GM19240 (cell line): ENCODE results near the gene ACAN.

Experiments
- DNase-seq: peaks from one replicate; pipeline ENCODE4 v3.0.0; 2011; ENCODE audit warnings: low spot score; ENCODE audit not compliant: insufficient read length

The ACAN gene

DNA sequence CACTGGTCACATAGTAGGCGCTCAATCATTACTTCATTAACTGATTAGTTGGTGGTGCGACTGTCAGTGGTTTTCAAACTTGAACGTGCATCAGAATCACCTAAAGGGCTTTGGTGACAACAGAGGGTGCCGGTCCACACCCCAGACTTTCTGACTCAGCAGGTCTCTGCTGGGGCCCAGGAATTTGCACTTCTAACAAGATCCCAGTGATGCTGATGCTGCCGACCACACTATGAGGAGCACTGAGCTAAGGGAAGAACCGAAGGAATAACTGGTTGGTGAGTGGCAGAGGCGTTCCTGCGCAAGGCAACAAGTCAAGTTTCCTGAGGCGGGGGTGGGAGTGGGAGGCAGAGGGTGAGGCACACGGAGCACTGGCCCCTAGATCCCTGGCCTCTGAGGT is 73.3 kb downstream of the ACAN start:
- no peak for DNase-seq

DNA sequence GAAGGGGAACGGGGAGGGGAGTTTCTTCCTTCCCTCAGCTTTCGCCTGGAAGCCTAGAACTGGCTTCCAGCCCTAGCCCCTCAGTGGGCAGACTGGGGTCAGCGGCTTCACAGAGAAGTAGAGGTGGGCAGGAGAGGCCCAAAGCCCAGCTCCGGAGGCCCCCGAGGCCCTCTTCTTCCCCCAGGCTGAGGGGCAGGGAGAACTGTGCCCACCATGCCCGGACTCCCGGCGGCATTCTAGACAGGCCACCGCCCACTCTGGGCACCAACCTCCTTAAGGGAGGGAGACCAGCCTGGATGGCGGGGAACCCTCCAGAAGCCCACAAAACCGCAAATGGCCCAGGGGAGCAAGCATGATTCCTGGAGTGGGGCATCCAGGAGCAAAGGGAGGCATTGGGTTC is 74.2 kb downstream of the ACAN start:
- DNase-seq, result no peak

DNA sequence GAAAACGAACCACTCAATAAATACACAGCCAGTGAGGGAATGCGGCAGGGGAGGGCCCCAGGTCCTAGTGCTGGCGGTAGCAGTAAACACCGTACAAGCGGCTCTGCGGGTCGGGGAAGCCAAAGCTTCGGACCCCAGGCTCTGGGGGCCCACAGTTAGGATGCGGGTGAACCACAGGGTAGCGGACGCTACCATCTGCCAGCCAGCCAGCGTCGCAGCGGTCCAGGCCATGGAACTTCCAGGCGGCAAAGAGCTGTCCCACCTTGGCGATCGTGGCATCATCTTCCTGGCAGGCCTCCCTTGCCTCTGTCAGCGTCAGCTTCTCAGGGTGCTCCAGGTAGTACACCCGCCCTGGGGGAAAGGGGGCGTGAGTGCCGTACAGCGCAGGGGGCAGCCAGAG is 74.7 kb downstream of the ACAN start:
- DNase-seq, result no peak

DNA sequence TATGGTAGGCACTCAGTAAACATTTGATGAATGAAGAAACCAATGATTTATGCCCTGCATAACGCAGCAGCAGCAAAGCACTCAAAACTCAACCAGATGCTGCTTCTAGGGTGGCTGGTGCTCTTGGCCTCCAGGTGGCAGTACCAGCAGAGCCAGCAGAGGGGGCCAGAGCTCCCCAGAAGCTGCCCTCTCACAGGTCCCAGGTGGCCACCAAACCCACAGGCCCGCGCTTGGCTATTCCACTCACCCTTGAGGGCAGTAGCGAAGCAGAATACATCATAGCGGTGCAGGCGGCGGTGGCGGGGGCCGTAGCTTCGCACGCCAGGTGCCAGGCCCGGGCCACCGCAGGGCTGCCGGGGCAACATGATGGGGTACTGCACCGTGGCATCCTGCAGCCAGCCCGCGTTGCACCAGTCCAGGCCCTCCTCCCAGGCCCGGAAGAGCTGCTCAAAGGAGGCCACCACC is 75.5 kb downstream of the ACAN start:
- DNase-seq, result peak; percentile 67

DNA sequence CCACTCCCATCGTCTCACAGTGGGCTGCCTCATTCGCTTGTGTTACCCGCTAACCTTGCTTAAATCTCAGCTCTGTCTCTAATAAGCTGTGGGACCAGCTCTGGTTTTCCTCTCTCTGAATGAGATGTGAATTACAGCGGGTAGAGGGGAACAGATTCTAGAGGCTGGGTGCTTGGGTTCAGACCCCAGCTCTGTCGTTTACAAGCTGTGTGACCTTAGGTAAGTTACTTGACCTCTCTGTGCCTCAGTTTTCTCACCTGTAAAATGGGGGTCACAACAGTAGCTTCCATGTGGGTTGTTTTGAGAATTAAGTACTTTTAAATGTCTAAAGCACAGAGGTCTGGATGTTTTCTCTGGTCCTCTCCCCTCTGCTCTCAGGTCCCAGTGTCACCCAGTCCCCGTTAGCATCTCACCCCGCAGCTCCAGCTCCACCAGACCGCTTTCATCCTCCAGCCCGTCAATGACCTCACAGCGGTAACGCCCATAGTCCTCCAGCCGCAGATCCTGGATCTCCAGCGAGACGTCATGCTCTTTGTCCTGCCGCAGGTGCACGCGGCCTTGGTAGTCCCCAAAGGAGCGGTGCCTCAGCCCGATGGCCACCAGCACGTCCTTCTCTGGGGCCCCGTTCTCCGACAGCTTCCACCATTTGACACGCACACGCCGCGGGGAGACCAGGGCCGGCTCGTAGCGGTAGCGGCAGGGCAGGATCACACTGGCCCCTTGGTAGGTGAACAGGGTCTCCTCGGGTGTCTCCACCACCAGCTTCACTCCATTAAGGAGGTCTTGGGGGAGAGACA is 77.9 kb downstream of the ACAN start:
- no peak for DNase-seq

DNA sequence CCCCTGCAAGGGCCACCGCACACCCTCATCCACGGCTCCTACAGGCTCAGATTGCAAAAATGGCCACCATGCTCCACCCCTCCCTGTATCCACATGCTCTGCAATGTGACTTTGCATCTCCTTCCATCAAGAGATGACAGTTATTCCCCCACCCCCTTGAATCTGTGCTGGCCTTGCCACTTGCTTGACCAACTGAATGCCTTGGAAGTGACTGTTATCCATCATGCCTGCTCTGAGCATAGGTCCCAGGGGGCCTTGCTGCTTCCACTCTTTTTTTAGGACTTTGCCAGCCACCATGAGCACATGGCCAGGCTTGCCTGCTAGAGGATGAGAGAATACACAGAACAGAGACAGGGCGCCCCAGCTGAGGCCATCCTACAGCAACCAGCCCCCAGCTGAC is 78.5 kb downstream of the ACAN start:
- DNase-seq, result no peak

DNA sequence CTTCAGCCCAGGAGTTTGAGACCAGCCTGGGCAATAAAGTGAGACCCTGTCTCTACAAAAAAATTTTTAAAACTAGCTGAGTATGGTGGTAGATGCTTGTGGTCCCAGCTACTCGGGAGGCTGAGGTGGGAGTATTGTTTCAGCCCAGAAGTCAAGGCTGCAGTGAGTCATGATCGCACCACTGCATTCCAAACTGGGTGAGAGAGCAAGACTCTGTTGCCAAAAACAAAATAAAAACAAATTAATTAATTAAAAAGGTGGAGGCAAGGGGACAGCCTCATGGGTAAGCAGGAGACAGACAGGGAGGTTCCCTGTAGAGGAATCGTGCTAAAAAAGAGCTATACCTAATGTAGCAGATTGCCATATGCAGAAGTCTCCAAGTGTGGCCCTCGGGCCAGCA is 79.5 kb downstream of the ACAN start:
- DNase-seq, result no peak

DNA sequence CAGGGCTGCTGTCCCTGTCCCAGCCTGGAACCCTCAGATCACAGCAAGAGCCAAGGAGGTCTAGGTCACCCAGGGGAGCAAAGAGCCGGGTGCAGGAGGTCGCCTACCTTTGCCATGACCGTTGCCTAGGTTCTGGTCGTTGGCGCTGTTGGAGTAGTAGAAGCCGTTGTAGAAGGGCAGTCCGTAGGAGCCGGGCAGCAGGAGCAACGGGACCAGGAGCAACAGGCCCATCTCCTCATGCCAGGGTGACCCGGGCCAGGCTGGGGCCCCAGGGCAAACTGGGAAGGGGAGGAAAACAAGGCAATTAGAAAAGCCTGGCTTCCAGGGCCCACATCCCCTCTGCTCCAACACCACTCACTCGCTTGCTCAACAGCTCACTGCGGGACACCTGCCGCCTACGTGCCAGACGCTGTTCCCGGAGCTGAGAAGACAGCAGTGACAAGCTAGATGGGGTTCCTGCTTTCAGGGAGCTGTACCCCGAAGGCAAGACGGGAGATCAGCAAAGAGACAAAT is 83.9 kb downstream of the ACAN start:
- no peak for DNase-seq

DNA sequence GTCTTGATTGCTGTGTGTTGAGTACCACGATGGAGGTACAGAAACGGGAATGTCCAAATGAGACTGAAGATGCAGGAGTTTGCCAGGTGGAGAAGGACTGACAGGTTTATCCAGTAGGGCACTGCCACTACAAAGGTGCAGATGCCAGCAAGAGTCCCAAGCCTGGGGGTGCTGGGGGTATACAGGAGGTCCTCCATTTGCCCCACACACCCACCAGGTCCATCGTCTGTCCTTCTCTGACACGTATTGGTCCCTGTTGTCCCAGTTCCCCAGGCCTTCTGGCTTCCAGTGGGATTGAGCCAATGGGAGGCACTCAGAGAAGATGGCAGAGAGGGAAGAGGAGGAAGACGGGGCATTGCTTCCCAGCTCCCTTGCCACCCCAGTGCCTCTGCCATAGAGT is 85.5 kb downstream of the ACAN start:
- no peak for DNase-seq

DNA sequence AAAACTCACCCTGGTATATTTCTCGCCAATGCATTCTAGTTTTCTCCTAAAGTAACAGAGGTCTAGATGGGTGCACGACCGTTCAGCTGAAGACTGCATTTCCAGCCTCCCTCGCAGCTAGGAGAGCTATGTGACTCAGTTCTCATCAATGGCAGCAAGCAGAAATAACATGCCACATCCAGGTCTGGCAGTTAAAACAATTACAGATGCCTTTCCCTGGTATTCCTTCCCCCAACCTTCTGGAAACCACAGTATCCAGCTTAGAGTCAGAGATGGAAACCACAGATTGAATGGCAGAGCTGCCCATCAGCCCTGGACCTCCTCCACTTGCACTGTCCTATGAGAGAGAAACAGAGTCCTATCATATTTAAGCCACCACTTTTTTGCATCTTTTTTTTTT is 87.3 kb downstream of the ACAN start:
- no peak for DNase-seq

DNA sequence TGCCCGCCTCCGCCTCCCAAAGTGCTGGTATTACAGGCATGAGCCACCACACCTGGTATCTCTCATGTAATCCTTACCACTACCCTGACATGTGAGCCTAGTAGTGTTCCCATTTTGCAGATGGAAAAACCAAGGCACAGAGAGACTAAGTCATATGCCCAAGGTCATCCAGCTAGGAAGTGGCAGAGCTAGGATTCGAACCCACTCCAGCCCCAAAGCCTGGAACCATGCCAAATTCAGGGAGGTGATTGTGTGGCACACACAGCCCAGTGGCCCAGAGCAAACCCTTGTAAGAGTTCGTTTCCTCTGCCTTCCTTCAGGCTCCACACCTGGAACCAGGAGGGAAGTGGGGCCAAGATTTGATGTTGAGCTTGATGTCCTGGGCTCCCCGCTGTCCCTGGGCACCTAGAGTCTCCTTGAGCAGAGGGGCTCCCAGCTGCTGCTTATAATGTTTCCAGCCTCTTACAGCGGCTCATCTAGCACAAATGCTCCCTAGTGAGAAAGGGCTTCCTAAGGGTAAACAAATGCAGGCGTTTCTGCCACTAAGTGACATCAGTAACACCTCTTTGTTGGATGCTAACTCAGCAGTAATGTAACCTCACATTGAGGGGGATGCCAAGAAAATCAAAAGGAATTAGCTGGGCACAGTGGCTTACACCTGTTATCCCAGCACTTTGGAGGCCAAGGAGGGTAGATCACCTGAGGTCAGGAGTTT is 88.5 kb downstream of the ACAN start:
- no peak for DNase-seq

DNA sequence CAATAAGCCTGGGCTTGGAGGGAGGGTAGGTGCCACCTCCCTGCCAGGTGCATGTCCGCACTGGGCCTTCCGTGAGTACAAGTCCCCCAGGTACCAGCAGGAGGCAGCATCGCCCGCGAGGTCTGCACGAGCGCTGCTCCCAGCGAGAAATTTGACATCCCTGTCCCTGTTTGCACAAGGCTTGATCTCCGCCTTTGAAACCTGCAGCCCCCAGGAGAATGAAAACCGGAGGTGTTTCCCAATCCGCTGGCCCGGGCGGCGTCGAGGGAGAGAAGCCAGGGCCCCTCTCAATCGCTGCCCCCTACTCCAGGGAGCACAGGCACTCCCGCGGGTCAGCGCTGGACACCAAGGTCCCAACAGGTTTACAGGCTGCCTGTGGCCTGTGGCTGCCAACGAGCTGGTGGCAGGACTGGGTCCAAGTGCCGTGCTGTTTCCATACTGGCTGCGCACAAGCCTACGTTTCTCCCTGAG is 91.1 kb downstream of the ACAN start:
- DNase-seq, result peak; percentile 44

DNA sequence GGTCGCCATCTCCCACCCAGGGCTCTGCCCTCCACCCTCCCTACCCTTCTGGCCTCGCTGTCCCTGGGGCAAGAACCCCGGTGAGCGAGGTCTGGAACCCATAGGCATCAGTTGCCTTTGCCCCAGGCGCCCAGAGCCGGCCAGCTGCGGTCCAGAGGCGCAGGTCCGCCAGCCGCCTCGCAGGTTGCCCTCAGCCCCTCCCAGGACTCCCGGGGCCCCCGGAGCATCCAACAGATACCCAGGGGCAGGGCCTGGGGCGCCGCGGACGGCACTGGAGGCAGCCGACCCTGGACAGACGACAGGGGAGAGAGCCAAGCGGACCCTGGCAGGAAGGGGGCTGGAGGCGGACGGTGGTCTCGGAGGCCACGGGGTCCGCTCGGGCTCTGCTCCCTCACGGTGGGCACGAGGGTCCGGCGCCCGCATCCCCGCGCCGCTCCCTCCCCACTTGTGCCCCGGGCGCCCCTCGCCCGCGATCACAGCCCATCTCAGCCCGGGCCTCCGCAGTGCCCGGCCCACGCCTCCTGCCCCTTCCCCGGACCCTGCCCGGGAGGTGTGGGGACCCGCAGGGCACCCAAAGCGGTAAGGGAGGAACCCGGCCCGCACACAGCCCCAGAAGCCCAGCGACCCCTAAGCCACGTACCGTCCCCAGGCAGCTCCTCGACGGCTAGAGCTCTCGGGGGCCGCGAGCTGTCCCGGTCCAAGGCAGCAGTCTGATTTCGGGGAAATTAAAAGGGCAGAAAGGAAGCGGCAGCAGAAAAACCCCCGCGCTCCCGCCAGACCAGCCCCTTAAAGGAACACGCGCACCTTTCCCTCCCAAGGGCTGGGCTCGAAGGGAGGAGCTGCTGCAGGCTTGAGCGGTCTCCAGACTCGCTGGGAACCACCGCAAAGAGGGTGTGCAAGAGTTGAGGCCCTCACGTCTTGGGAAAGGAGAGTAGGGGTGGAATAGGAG is 91.9 kb downstream of the ACAN start, which contains the start of gene HAPLN3:
Gene HAPLN3, minus strand, starts transcription at position 726 of the 949 bp plus-strand sequence. CDS start 8,246 bp downstream, outside the sequence.
- DNase-seq, result peak; percentile 50

DNA sequence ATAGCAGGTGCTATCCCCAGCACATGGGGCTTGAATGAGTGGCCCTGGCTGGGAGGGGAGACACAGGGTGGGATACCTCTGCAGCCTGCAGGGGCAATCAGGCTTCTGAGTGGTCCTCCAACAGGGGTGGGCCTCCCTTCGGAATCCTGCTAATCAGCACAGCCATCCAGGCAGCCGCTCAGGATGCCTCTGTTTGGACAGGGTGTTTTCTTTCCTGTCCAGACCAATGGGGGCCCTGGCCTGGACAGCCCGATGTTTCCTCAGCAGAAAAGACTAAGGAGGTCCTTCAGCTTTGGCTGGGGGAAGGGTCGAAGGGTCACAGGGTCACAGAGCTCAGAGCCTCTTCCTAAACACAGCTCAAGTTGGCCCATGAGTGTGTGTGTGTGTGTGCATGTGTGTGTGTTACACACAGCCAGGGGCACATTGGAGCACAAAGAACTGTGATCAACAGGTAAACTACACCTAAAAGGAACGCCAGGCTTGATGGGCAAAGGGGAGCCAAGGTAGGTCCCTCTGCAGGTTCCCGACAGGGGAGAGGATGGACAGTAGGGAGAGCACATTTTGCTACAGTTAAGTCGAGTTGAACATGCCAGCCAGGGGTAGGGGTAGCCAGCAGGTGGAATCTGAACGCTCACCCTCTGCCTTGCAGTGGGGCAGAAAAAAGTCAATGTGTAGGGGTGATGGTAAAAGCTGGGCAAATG is 93.2 kb downstream of the ACAN start:
- DNase-seq, result no peak

DNA sequence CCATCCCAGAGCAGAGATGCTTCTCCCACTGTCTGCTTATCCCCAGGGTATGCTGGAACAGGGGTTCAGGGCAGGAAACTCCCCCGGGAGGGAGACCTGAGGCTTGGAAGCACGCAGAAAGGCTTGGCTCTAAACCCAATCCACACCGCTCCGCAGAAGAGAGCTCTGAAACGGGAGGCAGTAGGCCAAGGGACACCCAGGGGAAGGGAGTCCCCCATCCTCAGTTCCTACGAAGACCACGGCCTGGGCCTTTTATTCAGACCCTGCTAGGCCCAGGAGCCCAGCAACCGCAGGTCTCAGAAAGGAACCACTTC is 93.9 kb downstream of the ACAN start:
- DNase-seq, result no peak

DNA sequence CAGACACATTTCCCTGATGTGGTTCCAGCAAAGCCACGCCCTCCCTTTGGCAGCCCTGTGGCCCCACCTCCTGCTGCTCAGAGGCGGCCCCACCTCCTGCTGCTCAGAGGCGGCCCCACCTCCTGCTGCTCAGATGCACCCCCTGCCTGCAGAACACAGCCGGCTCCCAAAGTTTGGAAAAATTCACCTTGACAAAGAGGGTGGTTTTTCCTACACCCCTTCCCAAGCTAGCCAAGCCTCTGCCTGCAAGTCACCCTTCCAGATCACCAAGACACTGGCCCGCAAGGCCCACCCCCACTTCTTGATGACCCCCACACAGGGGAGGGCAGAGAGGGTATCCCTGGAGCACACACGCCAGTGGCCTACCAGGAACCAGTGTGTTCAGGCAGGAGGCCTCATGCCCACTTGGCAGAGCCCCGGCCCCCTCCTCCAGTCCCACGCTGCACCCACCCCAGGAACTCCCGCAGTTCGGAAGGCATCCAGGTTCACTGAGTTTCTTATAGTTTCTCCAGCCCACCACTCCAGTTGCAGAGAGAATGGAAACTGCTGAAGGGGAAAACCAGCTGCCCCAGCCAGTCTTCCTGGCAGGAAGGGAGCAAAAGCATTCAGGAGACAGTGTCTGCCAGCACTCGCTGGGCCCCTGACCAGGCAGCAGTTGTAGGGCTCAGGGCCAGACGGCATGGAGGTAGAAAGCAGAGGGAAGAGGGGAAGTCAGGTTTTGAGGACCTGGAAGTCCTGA is 94.4 kb downstream of the ACAN start:
- DNase-seq, result no peak

DNA sequence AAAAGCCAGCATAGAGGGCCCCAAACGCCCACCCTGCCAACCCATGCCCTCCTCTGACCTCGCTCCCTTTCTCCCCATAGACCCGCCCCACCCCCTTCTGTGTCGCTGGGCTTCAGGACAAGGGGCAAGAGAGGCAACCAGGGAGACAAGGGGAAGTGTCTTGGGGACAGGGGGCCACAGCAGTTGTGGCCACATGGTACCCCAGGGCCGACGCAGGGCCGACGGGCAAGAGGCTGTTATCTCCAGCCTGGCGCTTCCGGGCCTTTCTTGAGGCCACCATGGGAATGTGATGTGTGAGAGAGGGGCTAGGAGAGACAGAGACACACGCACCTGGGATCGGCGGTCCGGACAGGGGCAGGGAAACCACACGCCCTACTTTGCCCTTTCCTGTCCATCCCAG is 95.5 kb downstream of the ACAN start:
- DNase-seq, result no peak

DNA sequence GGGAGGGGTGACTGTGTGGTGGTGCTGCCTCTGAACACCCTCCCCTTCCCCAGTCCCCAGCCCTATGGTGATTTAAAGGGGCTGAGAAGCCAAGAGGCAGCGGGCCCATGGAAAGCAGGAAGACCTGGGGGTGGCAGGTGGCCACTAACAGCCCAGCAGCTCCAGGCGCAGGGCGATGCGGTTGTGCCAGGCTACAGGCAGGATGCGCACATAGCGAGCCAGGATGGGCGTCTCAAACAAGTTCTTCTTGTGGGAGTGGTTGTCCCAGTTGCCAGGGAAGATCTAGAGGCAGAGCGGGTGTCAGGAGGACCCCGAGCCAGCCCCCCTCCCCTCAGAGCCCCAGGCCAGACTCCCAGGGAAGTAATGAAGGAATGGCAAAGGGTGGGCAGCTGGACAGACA is 96.0 kb downstream of the ACAN start:
- DNase-seq, result no peak

DNA sequence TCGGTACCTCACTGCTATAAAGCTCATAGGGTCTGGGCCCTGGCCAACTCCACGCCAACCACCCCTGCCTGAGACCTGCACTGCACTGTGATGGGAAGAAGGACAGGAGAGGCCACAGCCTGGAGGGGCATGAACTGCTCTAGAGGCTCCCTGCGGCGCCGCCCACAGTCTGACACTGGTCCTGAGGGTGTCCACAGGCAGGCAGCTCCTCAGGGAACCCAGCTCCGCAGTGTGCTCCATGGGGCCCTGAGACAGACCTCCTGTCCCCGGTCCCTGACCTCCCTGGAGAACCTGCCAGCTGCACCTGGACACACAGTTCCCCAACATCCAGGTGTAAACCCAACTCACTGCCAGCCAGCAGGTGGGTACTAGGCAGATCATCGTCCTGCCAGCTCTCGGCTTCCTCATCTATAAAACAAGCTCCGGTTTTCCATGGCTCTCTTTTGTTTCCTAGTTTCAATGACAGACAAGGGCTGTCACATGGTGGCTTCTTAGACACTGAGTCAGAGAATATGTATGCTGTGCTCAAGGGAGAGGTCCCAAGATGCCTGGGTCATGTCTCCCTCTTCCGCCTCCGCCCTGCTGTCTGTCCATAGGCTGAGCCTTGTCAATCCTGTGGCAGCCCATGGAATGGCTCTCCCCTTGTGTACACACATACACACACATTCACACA is 97.2 kb downstream of the ACAN start:
- no peak for DNase-seq

DNA sequence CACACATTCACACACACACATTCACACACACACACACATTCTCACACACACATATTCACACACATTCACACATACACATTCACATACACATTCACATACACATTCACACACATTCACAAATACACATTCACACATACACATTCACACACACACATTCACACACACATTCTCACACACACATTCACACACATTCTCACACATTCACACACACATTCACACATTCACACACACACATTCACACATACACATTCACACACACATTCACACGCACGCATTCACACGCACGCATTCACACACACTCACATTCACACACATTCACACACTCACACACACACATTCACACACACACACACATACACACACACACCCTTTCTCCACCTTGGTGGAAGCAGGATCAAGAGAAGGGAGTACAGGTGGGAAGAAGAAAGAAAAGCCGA is 97.8 kb downstream of the ACAN start:
- no peak for DNase-seq
